ENCODE data around the gene ADCY1.

Gene ADCY1

GRCh38 chr7:45701701-45702510, 127.7 kb downstream of the ADCY1 start:
- CTCF ChIA-PET: no interaction called here
- POLR2A ChIA-PET: no interaction called here
- H3K36me3 ChIP-seq (ENCODE audit: control insufficient read depth in 4 of 4, insufficient read depth in 4 of 4, low read length in 3 of 4): no peaks in the 10 kb centered on the region
- H3K9me3 ChIP-seq (ENCODE audit: control extremely low read depth in 1 of 5, control insufficient read depth in 4 of 5, insufficient read depth in 2 of 5, low read depth in 1 of 5, low read length in 4 of 5): no peaks in the 10 kb centered on the region
- no peak overlapping the region for H3K4me3 ChIP-seq (ENCODE audit: control insufficient read depth in 1 of 7, extremely low read depth in 1 of 7, insufficient read depth in 4 of 7, low read depth in 2 of 7, low read length in 6 of 7)
- H3K4me1 ChIP-seq (ENCODE audit: control extremely low read depth in 1 of 4, control insufficient read depth in 4 of 4, insufficient read depth in 4 of 4, low read length in 3 of 4): no peaks in the 10 kb centered on the region
- peaks cover 0 to 3% (median 2%) of the 10 kb centered on the region in 5 experiments for H3K27me3 ChIP-seq (replicated peaks in 2 of 5; ENCODE audit: control insufficient read depth in 4 of 5, insufficient read depth in 5 of 5, low read length in 4 of 5)
- H3K27ac ChIP-seq (ENCODE audit: insufficient read depth in 1 of 2, low read depth in 1 of 2, low read length in 2 of 2, poor library complexity in 1 of 2, severe bottlenecking in 2 of 2): no peak overlapping the region
- 87% methylated on average over 18 of the region's 18 CpGs for WGBS (ENCODE audit: insufficient coverage)
- DNase-seq: no peak

GRCh38 chr7:45702751-45703150, 128.6 kb downstream of the ADCY1 start:
- Histone ChIP-seq H3K4me3 (ENCODE audit: control insufficient read depth in 1 of 7, extremely low read depth in 1 of 7, insufficient read depth in 4 of 7, low read depth in 2 of 7, low read length in 6 of 7) (no peak overlapping the region), H3K9me3 (ENCODE audit: control extremely low read depth in 1 of 5, control insufficient read depth in 4 of 5, insufficient read depth in 2 of 5, low read depth in 1 of 5, low read length in 4 of 5) (no peaks in the 10 kb centered on the region), H3K27me3 (replicated peaks in 2 of 5; ENCODE audit: control insufficient read depth in 4 of 5, insufficient read depth in 5 of 5, low read length in 4 of 5) (peaks cover 0 to 3% (median 2%) of the 10 kb centered on the region in 5 experiments), H3K4me1 (ENCODE audit: control extremely low read depth in 1 of 4, control insufficient read depth in 4 of 4, insufficient read depth in 4 of 4, low read length in 3 of 4) (no peaks in the 10 kb centered on the region), H3K27ac (ENCODE audit: insufficient read depth in 1 of 2, low read depth in 1 of 2, low read length in 2 of 2, poor library complexity in 1 of 2, severe bottlenecking in 2 of 2) (no peak overlapping the region), H3K36me3 (ENCODE audit: control insufficient read depth in 4 of 4, insufficient read depth in 4 of 4, low read length in 3 of 4) (no peaks in the 10 kb centered on the region)
- 93% methylated on average over 5 of the region's 5 CpGs for WGBS (ENCODE audit: insufficient coverage)
- POLR2A ChIA-PET: no interaction called here
- CTCF ChIA-PET: no interaction called here
- DNase-seq: no peak

DNA sequence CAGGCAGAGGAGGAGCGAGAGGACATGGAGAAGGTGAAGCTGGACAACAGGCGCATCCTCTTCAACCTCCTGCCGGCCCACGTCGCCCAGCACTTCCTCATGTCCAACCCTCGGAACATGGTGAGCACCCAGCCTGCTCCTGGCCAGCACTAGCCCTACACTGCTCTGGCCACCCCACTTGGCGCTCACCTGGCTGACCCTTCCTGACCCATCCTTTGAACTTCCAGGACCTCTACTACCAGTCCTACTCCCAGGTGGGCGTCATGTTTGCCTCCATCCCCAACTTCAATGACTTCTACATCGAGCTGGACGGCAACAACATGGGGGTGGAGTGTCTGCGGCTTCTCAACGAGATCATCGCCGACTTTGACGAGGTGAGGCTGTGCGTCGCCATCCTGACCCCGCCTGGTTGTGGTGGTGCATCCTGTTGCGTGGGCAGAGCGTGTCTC, 129.2 kb downstream of the ADCY1 start:
- POLR2A ChIA-PET: interaction anchor here (0.5 kb wide), 1 partner anchor 173 kb away, joined by 3 read pairs; no protein-coding TSS in a partner anchor
- 91% methylated on average over 20 of the region's 20 CpGs for WGBS (ENCODE audit: insufficient coverage)
- H3K9me3 ChIP-seq (ENCODE audit: control extremely low read depth in 1 of 5, control insufficient read depth in 4 of 5, insufficient read depth in 2 of 5, low read depth in 1 of 5, low read length in 4 of 5): no peaks in the 10 kb centered on the region
- H3K27me3 ChIP-seq (replicated peaks in 2 of 5; ENCODE audit: control insufficient read depth in 4 of 5, insufficient read depth in 5 of 5, low read length in 4 of 5): peaks cover 0 to 9% (median 2%) of the 10 kb centered on the region in 5 experiments
- H3K4me3 ChIP-seq (ENCODE audit: control insufficient read depth in 1 of 7, extremely low read depth in 1 of 7, insufficient read depth in 4 of 7, low read depth in 2 of 7, low read length in 6 of 7): no peak overlapping the region
- H3K4me1 ChIP-seq (ENCODE audit: control extremely low read depth in 1 of 4, control insufficient read depth in 4 of 4, insufficient read depth in 4 of 4, low read length in 3 of 4): no peaks in the 10 kb centered on the region
- no peaks in the 10 kb centered on the region for H3K36me3 ChIP-seq (ENCODE audit: control insufficient read depth in 4 of 4, insufficient read depth in 4 of 4, low read length in 3 of 4)
- DNase-seq: no peak
- CTCF ChIA-PET: no interaction called here
- no peak overlapping the region for H3K27ac ChIP-seq (ENCODE audit: insufficient read depth in 1 of 2, low read depth in 1 of 2, low read length in 2 of 2, poor library complexity in 1 of 2, severe bottlenecking in 2 of 2)

DNA sequence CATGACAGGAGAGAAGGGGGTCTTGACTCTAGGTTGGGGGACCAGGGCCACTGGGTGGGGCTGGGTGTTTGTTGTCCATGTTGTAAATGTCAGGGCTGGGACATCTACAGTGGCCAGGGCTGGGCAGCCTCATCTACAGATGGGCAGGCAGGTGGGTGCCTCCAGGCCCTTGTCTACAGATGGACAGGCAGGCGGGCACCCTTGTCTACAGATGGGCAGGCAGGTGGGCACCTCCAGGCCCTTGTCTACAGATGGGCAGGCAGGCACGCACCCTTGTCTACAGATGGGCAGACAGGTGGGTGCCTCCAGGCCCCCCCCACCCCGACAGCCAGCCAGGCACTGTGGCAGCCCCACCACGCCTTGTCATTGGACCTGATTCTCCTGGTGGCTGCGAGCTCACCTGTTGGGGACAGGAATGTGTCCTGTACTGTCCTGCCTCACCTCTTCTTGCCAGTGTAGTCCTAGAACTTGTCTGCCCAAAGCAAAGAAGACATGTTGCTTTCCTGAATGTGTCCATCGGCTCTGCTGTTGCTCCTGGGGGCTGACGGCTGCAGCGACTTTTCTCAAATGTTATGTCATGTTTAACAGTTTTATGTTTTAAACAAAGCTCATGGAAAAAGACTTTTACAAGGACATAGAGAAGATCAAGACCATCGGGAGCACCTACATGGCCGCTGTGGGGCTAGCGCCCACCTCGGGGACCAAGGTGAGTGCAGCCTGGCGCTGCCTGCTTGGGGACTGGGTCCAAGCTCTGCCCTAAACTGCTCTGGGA, 129.9 kb downstream of the ADCY1 start:
- H3K27ac ChIP-seq (ENCODE audit: insufficient read depth in 1 of 2, low read depth in 1 of 2, low read length in 2 of 2, poor library complexity in 1 of 2, severe bottlenecking in 2 of 2): no peak overlapping the region
- ChIA-PET CTCF (no interaction called here), POLR2A (interaction anchor here (0.5 kb wide), 1 partner anchor 173 kb away, joined by 3 read pairs; no protein-coding TSS in a partner anchor)
- no peaks in the 10 kb centered on the region for H3K4me1 ChIP-seq (ENCODE audit: control extremely low read depth in 1 of 4, control insufficient read depth in 4 of 4, insufficient read depth in 4 of 4, low read length in 3 of 4)
- WGBS (ENCODE audit: insufficient coverage): 98% methylated on average over 10 of the region's 13 CpGs
- no peak for DNase-seq
- peaks cover 0 to 9% (median 3%) of the 10 kb centered on the region in 5 experiments for H3K27me3 ChIP-seq (replicated peaks in 2 of 5; ENCODE audit: control insufficient read depth in 4 of 5, insufficient read depth in 5 of 5, low read length in 4 of 5)
- H3K9me3 ChIP-seq (ENCODE audit: control extremely low read depth in 1 of 5, control insufficient read depth in 4 of 5, insufficient read depth in 2 of 5, low read depth in 1 of 5, low read length in 4 of 5): no peaks in the 10 kb centered on the region
- H3K4me3 ChIP-seq (ENCODE audit: control insufficient read depth in 1 of 7, extremely low read depth in 1 of 7, insufficient read depth in 4 of 7, low read depth in 2 of 7, low read length in 6 of 7): no peak overlapping the region
- H3K36me3 ChIP-seq (ENCODE audit: control insufficient read depth in 4 of 4, insufficient read depth in 4 of 4, low read length in 3 of 4): no peaks in the 10 kb centered on the region

GRCh38 chr7:45704683-45705016, 130.5 kb downstream of the ADCY1 start:
- WGBS (ENCODE audit: insufficient coverage): 100% methylated on average over 2 of the region's 3 CpGs
- no peaks in the 10 kb centered on the region for H3K4me1 ChIP-seq (ENCODE audit: control extremely low read depth in 1 of 4, control insufficient read depth in 4 of 4, insufficient read depth in 4 of 4, low read length in 3 of 4)
- H3K36me3 ChIP-seq (ENCODE audit: control insufficient read depth in 4 of 4, insufficient read depth in 4 of 4, low read length in 3 of 4): no peaks in the 10 kb centered on the region
- ChIA-PET POLR2A (no interaction called here), CTCF (no interaction called here)
- H3K27ac ChIP-seq (ENCODE audit: insufficient read depth in 1 of 2, low read depth in 1 of 2, low read length in 2 of 2, poor library complexity in 1 of 2, severe bottlenecking in 2 of 2): no peak overlapping the region
- H3K27me3 ChIP-seq (replicated peaks in 2 of 5; ENCODE audit: control insufficient read depth in 4 of 5, insufficient read depth in 5 of 5, low read length in 4 of 5): peaks cover 0 to 9% (median 3%) of the 10 kb centered on the region in 5 experiments
- no peak overlapping the region for H3K4me3 ChIP-seq (ENCODE audit: control insufficient read depth in 1 of 7, extremely low read depth in 1 of 7, insufficient read depth in 4 of 7, low read depth in 2 of 7, low read length in 6 of 7)
- H3K9me3 ChIP-seq (ENCODE audit: control extremely low read depth in 1 of 5, control insufficient read depth in 4 of 5, insufficient read depth in 2 of 5, low read depth in 1 of 5, low read length in 4 of 5): no peaks in the 10 kb centered on the region
- DNase-seq: no peak

DNA sequence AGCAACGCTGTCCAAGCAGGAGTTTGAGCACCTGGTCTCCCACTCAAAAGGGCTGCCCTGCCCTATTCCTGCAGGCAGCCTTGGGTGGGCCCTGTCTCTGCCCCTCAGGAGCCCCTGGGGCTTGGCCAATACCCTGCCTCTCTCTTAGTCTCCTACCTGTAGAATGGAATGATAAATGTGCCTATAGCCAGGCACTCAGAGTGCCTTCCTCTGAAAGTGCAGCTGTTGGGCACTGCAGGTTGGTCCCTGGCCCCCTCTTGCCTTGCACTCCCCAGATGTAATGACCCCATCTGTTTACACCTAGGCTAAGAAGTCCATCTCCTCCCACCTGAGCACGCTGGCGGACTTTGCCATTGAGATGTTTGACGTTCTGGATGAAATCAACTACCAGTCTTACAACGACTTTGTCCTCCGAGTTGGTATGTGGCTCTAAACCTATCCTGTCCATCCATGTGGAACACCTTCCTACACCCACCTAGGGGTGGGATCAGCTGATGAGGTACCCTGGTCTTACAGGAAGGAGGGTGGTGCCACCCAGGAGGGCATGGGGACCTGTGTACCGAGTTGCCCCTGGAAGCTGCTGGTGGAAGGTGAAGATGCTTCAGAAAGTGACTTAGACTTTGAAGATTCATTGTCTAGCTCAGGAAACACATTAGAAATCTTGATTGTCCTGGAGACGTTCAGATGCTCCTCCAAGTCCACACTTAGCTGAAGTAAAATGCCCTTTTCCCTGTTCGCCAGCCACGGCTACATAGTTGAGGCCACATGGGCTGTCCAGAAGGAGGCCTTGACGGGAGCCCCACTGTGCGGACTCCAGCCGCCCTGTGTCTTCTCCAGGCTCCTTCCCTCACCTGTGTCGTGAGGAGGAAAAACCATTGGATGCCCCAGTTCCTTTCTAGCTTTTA, 134.1 kb downstream of the ADCY1 start:
- Histone ChIP-seq H3K27ac (ENCODE audit: insufficient read depth in 1 of 2, low read depth in 1 of 2, low read length in 2 of 2, poor library complexity in 1 of 2, severe bottlenecking in 2 of 2) (no peak overlapping the region), H3K9me3 (ENCODE audit: control extremely low read depth in 1 of 5, control insufficient read depth in 4 of 5, insufficient read depth in 2 of 5, low read depth in 1 of 5, low read length in 4 of 5) (no peaks in the 10 kb centered on the region), H3K27me3 (replicated peaks in 2 of 5; ENCODE audit: control insufficient read depth in 4 of 5, insufficient read depth in 5 of 5, low read length in 4 of 5) (peaks cover 0 to 6% (median 0%) of the 10 kb centered on the region in 5 experiments), H3K36me3 (ENCODE audit: control insufficient read depth in 4 of 4, insufficient read depth in 4 of 4, low read length in 3 of 4) (no peaks in the 10 kb centered on the region), H3K4me3 (ENCODE audit: control insufficient read depth in 1 of 7, extremely low read depth in 1 of 7, insufficient read depth in 4 of 7, low read depth in 2 of 7, low read length in 6 of 7) (no peak overlapping the region), H3K4me1 (ENCODE audit: control extremely low read depth in 1 of 4, control insufficient read depth in 4 of 4, insufficient read depth in 4 of 4, low read length in 3 of 4) (no peaks in the 10 kb centered on the region)
- ChIA-PET CTCF (interaction anchor here (1.3 kb wide), 2 partner anchors 25 to 130 kb away, joined by 3 to 4 read pairs; no protein-coding TSS in a partner anchor), POLR2A (interaction anchor here (0.6 kb wide), 1 partner anchor 11 kb away, joined by 4 read pairs; no protein-coding TSS in a partner anchor)
- no peak for DNase-seq
- WGBS (ENCODE audit: insufficient coverage): 93% methylated on average over 13 of the region's 14 CpGs
